Panc1 (cell line): ENCODE data around the gene MOB4.
"Not testable (repeated sequence)": the region's sequence is repeated elsewhere in the genome, so short reads cannot be mapped to it uniquely, and the experiment has no call there.

Source experiments
- CTCF ChIP-seq: fragments of 450-650 bp; IDR thresholded peaks from 2 replicates; pipeline ENCODE4 v1.5.1; 2017; ENCODE audit warnings: mild to moderate bottlenecking
- REST ChIP-seq, 2 experiments: IDR thresholded peaks; 2 replicates each; pipeline ENCODE4 v1.6.1; 2011 to 2012; ENCODE audit warnings: low read depth in 2 of 2, control low read depth in 1 of 2, low read length in 1 of 2, mild to moderate bottlenecking in 1 of 2, moderate library complexity in 1 of 2; ENCODE audit not compliant: insufficient read depth in 1 of 2
- SIN3A ChIP-seq: IDR thresholded peaks from 2 replicates; pipeline ENCODE4 v1.6.1; 2012; ENCODE audit warnings: low read depth, mild to moderate bottlenecking, low read length, moderate library complexity, borderline replicate concordance; ENCODE audit not compliant: insufficient read depth

GRCh38 chr2:197484248-197484647 lies 31.6 kb upstream of the MOB4 start:
- TF ChIP-seq SIN3A; CTCF; REST (IDR thresholded peaks at IDR 0.05; ENCODE audit: insufficient read depth in 1 of 2, low read depth in 2 of 2, low read length in 1 of 2): not testable (repeated sequence)
